Keratinocyte (primary cell): ENCODE measurements around the gene MTO1.

Experiments used
- EZH2 ChIP-seq: IDR thresholded peaks from one replicate; pipeline ENCODE4 v1.6.1; 2012; ENCODE audit warnings: inconsistent platforms, mild to moderate bottlenecking, low read length, moderate library complexity
- TF ChIP-seq, protein P1 (sequence below), 3 experiments: IDR thresholded peaks in 1 of 3; conservative IDR thresholded peaks in 1 of 3; optimal IDR thresholded peaks in 1 of 3; 2 replicates in 2 of 3; 3 replicates in 1 of 3; pipeline versions ENCODE3 to v1.5.1; 2011; ENCODE audit warnings: low read length in 3 of 3, mild to moderate bottlenecking in 3 of 3, moderate library complexity in 2 of 3, control low read depth in 1 of 3, inconsistent platforms in 1 of 3; ENCODE audit not compliant: insufficient read depth in 2 of 3; ENCODE audit errors: extremely low read depth in 1 of 3

DNA sequence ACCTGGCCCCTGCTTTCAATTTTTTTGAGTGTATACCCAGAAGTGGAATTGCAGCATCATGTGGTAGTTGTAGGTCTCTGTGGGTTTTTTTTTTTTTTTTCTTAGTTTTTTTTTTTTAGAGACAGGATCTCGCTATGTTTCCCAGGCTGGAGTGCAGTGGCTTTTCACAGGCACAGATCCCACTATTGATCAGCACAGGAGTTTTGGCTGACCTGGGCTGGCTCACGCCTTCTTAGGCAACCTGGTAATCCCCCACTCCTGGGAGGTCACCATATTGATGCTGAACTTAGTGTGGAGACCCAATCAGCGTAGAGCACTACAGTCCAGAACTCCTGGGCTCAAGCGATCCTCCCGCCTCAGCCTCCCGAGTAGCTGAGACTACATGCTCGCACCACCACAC lies 25.9 kb downstream of the MTO1 start:
- TF ChIP-seq, protein P1, sequence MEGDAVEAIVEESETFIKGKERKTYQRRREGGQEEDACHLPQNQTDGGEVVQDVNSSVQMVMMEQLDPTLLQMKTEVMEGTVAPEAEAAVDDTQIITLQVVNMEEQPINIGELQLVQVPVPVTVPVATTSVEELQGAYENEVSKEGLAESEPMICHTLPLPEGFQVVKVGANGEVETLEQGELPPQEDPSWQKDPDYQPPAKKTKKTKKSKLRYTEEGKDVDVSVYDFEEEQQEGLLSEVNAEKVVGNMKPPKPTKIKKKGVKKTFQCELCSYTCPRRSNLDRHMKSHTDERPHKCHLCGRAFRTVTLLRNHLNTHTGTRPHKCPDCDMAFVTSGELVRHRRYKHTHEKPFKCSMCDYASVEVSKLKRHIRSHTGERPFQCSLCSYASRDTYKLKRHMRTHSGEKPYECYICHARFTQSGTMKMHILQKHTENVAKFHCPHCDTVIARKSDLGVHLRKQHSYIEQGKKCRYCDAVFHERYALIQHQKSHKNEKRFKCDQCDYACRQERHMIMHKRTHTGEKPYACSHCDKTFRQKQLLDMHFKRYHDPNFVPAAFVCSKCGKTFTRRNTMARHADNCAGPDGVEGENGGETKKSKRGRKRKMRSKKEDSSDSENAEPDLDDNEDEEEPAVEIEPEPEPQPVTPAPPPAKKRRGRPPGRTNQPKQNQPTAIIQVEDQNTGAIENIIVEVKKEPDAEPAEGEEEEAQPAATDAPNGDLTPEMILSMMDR (optimal IDR thresholded peaks at IDR 0.05 in 1 of 3, IDR thresholded peaks at IDR 0.05 in 1 of 3, conservative IDR thresholded peaks at IDR 0.05 in 1 of 3; ENCODE audit: extremely low read depth in 1 of 3, insufficient read depth in 2 of 3, low read length in 3 of 3): no peak
- TF ChIP-seq EZH2: no peak
